H9 (cell line): ENCODE data around the gene NEURL4. TPM values are rescaled to one million over a fixed set of nuclear protein-coding genes. Genes with fewer than 3 reads are reported as not detected.

ENCODE experiments used
- DNase-seq: peaks from one replicate; pipeline ENCODE4 v3.0.0-alpha.2; 2017
- H2AFZ ChIP-seq: one replicate; pipeline ENCODE4 v1.6.1; 2013; ENCODE audit warnings: mild to moderate bottlenecking, low read length, control low read depth, moderate library complexity
- H2AK5ac ChIP-seq: 2 replicates; pipeline ENCODE4 v1.6.1; 2013; ENCODE audit warnings: low read length, control low read depth, mixed read lengths; ENCODE audit not compliant: insufficient read length
- H2BK120ac ChIP-seq: one replicate; pipeline ENCODE4 v1.6.1; 2013; ENCODE audit warnings: low read depth, mild to moderate bottlenecking, low read length, control low read depth, inconsistent platforms; ENCODE audit not compliant: poor library complexity, severe bottlenecking
- H2BK12ac ChIP-seq: 2 replicates; pipeline ENCODE4 v1.6.1; 2013; ENCODE audit warnings: low read length, control low read depth, mixed read lengths, low read depth; ENCODE audit not compliant: insufficient read length
- H2BK15ac ChIP-seq: 2 replicates; pipeline ENCODE4 v1.6.1; 2013; ENCODE audit warnings: low read depth, low read length, control low read depth
- H2BK20ac ChIP-seq: one replicate; pipeline ENCODE4 v1.6.1; 2013; ENCODE audit warnings: low read depth, mild to moderate bottlenecking, low read length, control low read depth, inconsistent platforms; ENCODE audit not compliant: poor library complexity, severe bottlenecking
- H2BK5ac ChIP-seq: 2 replicates; pipeline ENCODE4 v1.6.1; 2013; ENCODE audit warnings: low read length, control low read depth, mixed read lengths; ENCODE audit not compliant: insufficient read length
- H3K14ac ChIP-seq: 2 replicates; pipeline ENCODE4 v1.6.1; 2013; ENCODE audit warnings: low read length, control low read depth; ENCODE audit not compliant: insufficient read depth
- H3K18ac ChIP-seq: 2 replicates; pipeline ENCODE4 v1.6.1; 2013; ENCODE audit warnings: low read depth, mild to moderate bottlenecking, mixed read lengths, low read length, control low read depth; ENCODE audit not compliant: insufficient read length
- H3K23ac ChIP-seq: 2 replicates; pipeline ENCODE4 v1.6.1; 2013; ENCODE audit warnings: low read length, control low read depth, mixed read lengths, low read depth; ENCODE audit not compliant: insufficient read length
- H3K23me2 ChIP-seq: 2 replicates; pipeline ENCODE4 v1.6.1; 2013; ENCODE audit warnings: low read depth, mild to moderate bottlenecking, mixed read lengths, low read length, control low read depth; ENCODE audit not compliant: insufficient read length, poor library complexity, severe bottlenecking
- H3K27ac ChIP-seq: 2 replicates; pipeline ENCODE4 v1.5.1; 2013; ENCODE audit warnings: low read length, control low read depth, mixed read lengths, low read depth; ENCODE audit not compliant: insufficient read length
- H3K27me3 ChIP-seq: 2 replicates; pipeline ENCODE4 v1.6.1; 2013; ENCODE audit warnings: low read length, control low read depth, inconsistent platforms; ENCODE audit not compliant: insufficient read depth
- H3K4ac ChIP-seq: 2 replicates; pipeline ENCODE4 v1.6.1; 2013; ENCODE audit warnings: low read depth, mild to moderate bottlenecking, control low read depth, inconsistent platforms, low read length, moderate library complexity
- H3K4me1 ChIP-seq: 2 replicates; pipeline ENCODE4 v1.6.1; 2013; ENCODE audit warnings: low read length, control low read depth, inconsistent platforms; ENCODE audit not compliant: insufficient read depth
- H3K4me2 ChIP-seq: 2 replicates; pipeline ENCODE4 v1.6.1; 2013; ENCODE audit warnings: low read length, control low read depth, mixed read lengths; ENCODE audit not compliant: insufficient read length, insufficient read depth
- H3K56ac ChIP-seq: 2 replicates; pipeline ENCODE4 v1.6.1; 2013; ENCODE audit warnings: low read depth, mild to moderate bottlenecking, mixed read lengths, low read length, control low read depth; ENCODE audit not compliant: insufficient read length
- H3K79me1 ChIP-seq: 2 replicates; pipeline ENCODE4 v1.6.1; 2013; ENCODE audit warnings: low read depth, mild to moderate bottlenecking, moderate library complexity, low read length, control low read depth, inconsistent platforms; ENCODE audit not compliant: insufficient read depth, poor library complexity, severe bottlenecking
- H3K79me2 ChIP-seq: 2 replicates; pipeline ENCODE4 v1.6.1; 2013; ENCODE audit warnings: low read length, control low read depth, inconsistent platforms; ENCODE audit not compliant: insufficient read depth
- H3K9ac ChIP-seq: 2 replicates; pipeline ENCODE4 v1.6.1; 2013; ENCODE audit warnings: low read length, control low read depth, mixed read lengths; ENCODE audit not compliant: insufficient read length; ENCODE audit errors: extremely low read depth
- H3K9me3 ChIP-seq: one replicate; pipeline ENCODE4 v1.6.1; 2013; ENCODE audit warnings: low read depth, low read length, inconsistent platforms; ENCODE audit not compliant: control insufficient read depth
- H3T11ph ChIP-seq: one replicate; pipeline ENCODE4 v1.6.1; 2013; ENCODE audit warnings: mild to moderate bottlenecking, low read length, control low read depth, inconsistent platforms
- H4K20me1 ChIP-seq: one replicate; pipeline ENCODE4 v1.6.1; 2013; ENCODE audit not compliant: control insufficient read depth, insufficient read length, insufficient read depth
- H4K5ac ChIP-seq: 2 replicates; pipeline ENCODE4 v1.6.1; 2013; ENCODE audit warnings: low read depth, mild to moderate bottlenecking, mixed read lengths, low read length, control low read depth; ENCODE audit not compliant: insufficient read length
- H4K8ac ChIP-seq: replicated peaks from 2 replicates; pipeline ENCODE4 v1.6.1; 2013; ENCODE audit warnings: low read length, control low read depth, mixed read lengths, low read depth; ENCODE audit not compliant: insufficient read length
- H4K91ac ChIP-seq: 2 replicates; pipeline ENCODE4 v1.6.1; 2013; ENCODE audit warnings: low read depth, mild to moderate bottlenecking, moderate library complexity, mixed read lengths, low read length, control low read depth; ENCODE audit not compliant: insufficient read length
- H3K27ac Mint-ChIP-seq, 3 experiments: 2 replicates in 2 of 3; 3 replicates in 1 of 3; pipeline ENCODE4 v1.8.0; 2020 to 2021; ENCODE audit warnings: mixed read lengths in 3 of 3, mild to moderate bottlenecking in 1 of 3, moderate library complexity in 1 of 3
- H3K27me3 Mint-ChIP-seq: 2 replicates; pipeline ENCODE4 v1.8.0; 2021; ENCODE audit warnings: low read depth, mild to moderate bottlenecking, moderate library complexity, mixed read lengths
- H3K36me3 Mint-ChIP-seq, 3 experiments: 2 replicates in 2 of 3; 3 replicates in 1 of 3; pipeline ENCODE4 v1.8.0; 2020 to 2021; ENCODE audit warnings: low read depth in 3 of 3, mixed read lengths in 3 of 3; ENCODE audit not compliant: insufficient read depth in 1 of 3
- H3K4me1 Mint-ChIP-seq, 2 experiments: 2 replicates each; pipeline ENCODE4 v1.8.0; 2020; ENCODE audit warnings: mixed read lengths in 2 of 2
- H3K4me3 Mint-ChIP-seq, 2 experiments: 2 replicates in 1 of 2; 3 replicates in 1 of 2; pipeline ENCODE4 v1.8.0; 2020 to 2021; ENCODE audit warnings: mild to moderate bottlenecking in 2 of 2, mixed read lengths in 2 of 2, moderate library complexity in 1 of 2
- H3K9me3 Mint-ChIP-seq, 2 experiments: 2 replicates in 1 of 2; 3 replicates in 1 of 2; pipeline ENCODE4 v1.8.0; 2020; ENCODE audit warnings: mild to moderate bottlenecking in 2 of 2, mixed read lengths in 2 of 2, moderate library complexity in 1 of 2
- WGBS: extraction: QIAGEN DNeasy Blood & Tissue Kit; methylation state at CpG from one replicate; pipeline ENCODE4 v1.1.7; 2013; ENCODE audit warnings: missing lambda C conversion rate, low lambda C conversion rate, mixed read lengths; ENCODE audit not compliant: insufficient read length; ENCODE audit errors: extremely low coverage; 5-methylcytosine and 5-hydroxymethylcytosine counted together
- total RNA-seq: library from RNA; stranded (reverse); gene quantifications from 2 replicates; pipeline ENCODE4 v1.2.1, GENCODE V29; 2021
- TF ChIP-seq, protein P1 (sequence below): fragments of 200-600 bp; sonication (generic); conservative IDR thresholded peaks from 3 replicates; pipeline ENCODE4 v1.8.0; 2021; ENCODE audit warnings: antibody characterized with exemption, mild to moderate bottlenecking

NEURL4 gene
- total RNA-seq, 1 experiment from 2014 or later: 54.8 TPM

DNA sequence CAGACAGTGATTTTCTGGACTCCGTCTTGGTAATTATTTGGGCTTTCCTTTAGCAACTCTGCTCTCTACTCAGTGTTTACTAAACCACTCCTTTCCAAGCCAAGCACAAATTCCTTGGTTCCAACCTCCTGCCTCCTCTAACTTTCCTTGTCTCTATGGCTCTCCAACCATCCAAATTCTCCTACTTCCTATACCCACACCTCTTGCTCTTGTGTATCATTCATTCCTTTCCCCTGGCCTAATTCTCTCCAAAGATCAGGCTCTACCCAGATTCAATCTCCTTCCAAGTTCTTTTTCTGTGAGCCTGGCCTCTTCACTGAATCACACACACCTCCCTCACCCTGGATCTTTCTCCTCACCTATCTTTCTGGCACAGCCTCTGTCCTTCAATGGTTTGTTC lies 1.1 kb downstream of the NEURL4 start:
- H3T11ph ChIP-seq: no peak overlapping the region
- no peak overlapping the region for H4K8ac ChIP-seq
- H3K23me2 ChIP-seq: peaks cover 14% of the 10 kb centered on the region

More for the DNA sequence above, 1.1 kb downstream of the NEURL4 start:
- no CpG with 5 or more reads among the region's 1 CpG for WGBS
- no peak overlapping the region for H2BK120ac ChIP-seq
- no peak overlapping the region for H4K91ac ChIP-seq
- H2AK5ac ChIP-seq: no peak overlapping the region
- H3K4me2 ChIP-seq: peak overlapping the region; percentile 93
- H3K4ac ChIP-seq: no peak overlapping the region
- peak overlapping the region; percentile 7 for H3K9ac ChIP-seq
- no peak overlapping the region for H3K27ac ChIP-seq
- H4K5ac ChIP-seq: no peak overlapping the region
- H3K79me2 ChIP-seq: peaks cover 2% of the 10 kb centered on the region; the same call in 1 of the 2 replicates
- H3K9me3 ChIP-seq: no peaks in the 10 kb centered on the region
- TF ChIP-seq, protein P1, sequence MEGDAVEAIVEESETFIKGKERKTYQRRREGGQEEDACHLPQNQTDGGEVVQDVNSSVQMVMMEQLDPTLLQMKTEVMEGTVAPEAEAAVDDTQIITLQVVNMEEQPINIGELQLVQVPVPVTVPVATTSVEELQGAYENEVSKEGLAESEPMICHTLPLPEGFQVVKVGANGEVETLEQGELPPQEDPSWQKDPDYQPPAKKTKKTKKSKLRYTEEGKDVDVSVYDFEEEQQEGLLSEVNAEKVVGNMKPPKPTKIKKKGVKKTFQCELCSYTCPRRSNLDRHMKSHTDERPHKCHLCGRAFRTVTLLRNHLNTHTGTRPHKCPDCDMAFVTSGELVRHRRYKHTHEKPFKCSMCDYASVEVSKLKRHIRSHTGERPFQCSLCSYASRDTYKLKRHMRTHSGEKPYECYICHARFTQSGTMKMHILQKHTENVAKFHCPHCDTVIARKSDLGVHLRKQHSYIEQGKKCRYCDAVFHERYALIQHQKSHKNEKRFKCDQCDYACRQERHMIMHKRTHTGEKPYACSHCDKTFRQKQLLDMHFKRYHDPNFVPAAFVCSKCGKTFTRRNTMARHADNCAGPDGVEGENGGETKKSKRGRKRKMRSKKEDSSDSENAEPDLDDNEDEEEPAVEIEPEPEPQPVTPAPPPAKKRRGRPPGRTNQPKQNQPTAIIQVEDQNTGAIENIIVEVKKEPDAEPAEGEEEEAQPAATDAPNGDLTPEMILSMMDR: no peak
- Mint-ChIP-seq H3K4me3 (peak overlapping the region; percentile 88 to 97), H3K4me1 (peaks cover 22 to 23% of the 10 kb centered on the region in 2 experiments), H3K36me3 (peaks cover 13 to 35% (median 35%) of the 10 kb centered on the region in 3 experiments; a peak in 6 of 7 replicates), H3K27me3 (no peaks in the 10 kb centered on the region), H3K27ac (peak overlapping the region in 1 of 3 experiments; percentile 2; a peak in 1 of 7 replicates), H3K9me3 (no peaks in the 10 kb centered on the region)
- no peak overlapping the region for H2BK15ac ChIP-seq
- no peak overlapping the region for H2AFZ ChIP-seq
- no peak overlapping the region for H3K14ac ChIP-seq
- H3K56ac ChIP-seq: no peak overlapping the region
- H3K23ac ChIP-seq: no peak overlapping the region
- H3K79me1 ChIP-seq: no peaks in the 10 kb centered on the region
- H3K18ac ChIP-seq: no peak overlapping the region
- no peak for DNase-seq
- H4K20me1 ChIP-seq: no peaks in the 10 kb centered on the region
- H2BK12ac ChIP-seq: no peak overlapping the region
- H3K27me3 ChIP-seq: no peaks in the 10 kb centered on the region
- no peak overlapping the region for H2BK5ac ChIP-seq
- H2BK20ac ChIP-seq: no peak overlapping the region
- no peaks in the 10 kb centered on the region for H3K4me1 ChIP-seq
